ENCODE results near the gene NDC1.
"Not testable (repeated sequence)": the region's sequence is repeated elsewhere in the genome, so short reads cannot be mapped to it uniquely, and the experiment has no call there.

The NDC1 gene

GRCh38 chr1:53837924-53838653, at the start of gene NDC1:
Gene NDC1 (minus strand): TSS chr1:53838296. CDS start chr1:53838261, 35 bp downstream.
- DNase-seq: peak; percentile 100

GRCh38 chr1:53883600-53883999, 45.5 kb upstream of the NDC1 start:
- not testable (repeated sequence) for DNase-seq

GRCh38 chr1:53881853-53882252, 43.8 kb upstream of the NDC1 start:
- not testable (repeated sequence) for DNase-seq

GRCh38 chr1:53878492-53879105, 40.5 kb upstream of the NDC1 start:
- DNase-seq: peak; percentile 89

- DNase-seq: not testable (repeated sequence)
Observed at GRCh38 chr1:53875150-53875549, 37.1 kb upstream of the NDC1 start.

GRCh38 chr1:53871773-53872484, 33.8 kb upstream of the NDC1 start:
- no peak for DNase-seq

- no peak for DNase-seq
Observed at GRCh38 chr1:53871221-53871620, 33.1 kb upstream of the NDC1 start.

GRCh38 chr1:53869454-53870117, 31.5 kb upstream of the NDC1 start:
- no peak for DNase-seq

- no peak for DNase-seq
Observed at GRCh38 chr1:53868565-53868964, 30.5 kb upstream of the NDC1 start.

- DNase-seq: no peak
Observed at GRCh38 chr1:53862507-53862906, 24.4 kb upstream of the NDC1 start.

- peak; percentile 88 for DNase-seq
Observed at GRCh38 chr1:53860967-53861411, 22.9 kb upstream of the NDC1 start.

GRCh38 chr1:53851571-53852285, 13.6 kb upstream of the NDC1 start:
- peak; percentile 35 for DNase-seq

GRCh38 chr1:53850082-53850673, 12.1 kb upstream of the NDC1 start:
- no peak for DNase-seq

- DNase-seq: no peak
Observed at GRCh38 chr1:53847980-53848379, 9.9 kb upstream of the NDC1 start.

- peak; percentile 21 for DNase-seq
Observed at GRCh38 chr1:53842347-53842746, 4.3 kb upstream of the NDC1 start.

- DNase-seq: no peak
Observed at GRCh38 chr1:53838654-53838974, 518 bp upstream of the NDC1 start.

- peak; percentile 70 for DNase-seq
Observed at GRCh38 chr1:53837646-53837923, 511 bp downstream of the NDC1 start.

GRCh38 chr1:53835491-53835890, 2.6 kb downstream of the NDC1 start:
- DNase-seq: no peak

GRCh38 chr1:53834776-53835175, 3.3 kb downstream of the NDC1 start:
- no peak for DNase-seq

- DNase-seq: no peak
Observed at GRCh38 chr1:53833393-53833792, 4.7 kb downstream of the NDC1 start.

- peak; percentile 22 for DNase-seq
Observed at GRCh38 chr1:53826367-53826766, 11.7 kb downstream of the NDC1 start.

- no peak for DNase-seq
Observed at GRCh38 chr1:53825306-53825705, 12.8 kb downstream of the NDC1 start.

GRCh38 chr1:53822931-53823330, 15.2 kb downstream of the NDC1 start:
- no peak for DNase-seq
